Liver (tissue), 9 donors: ENCODE data around the gene RALGAPB. TPM values are rescaled to one million over a fixed set of nuclear protein-coding genes. Genes with fewer than 3 reads are reported as not detected.

ENCODE experiments used
- DNase-seq: peaks from one replicate; pipeline ENCODE4 v3.0.0-alpha.2; 2017; ENCODE audit warnings: low spot score
- H3K27ac ChIP-seq, 2 donors: one replicate each; pipeline ENCODE4 v1.7.0; 2013; ENCODE audit warnings: inconsistent platforms in 2 of 2, low read length in 2 of 2, control low read depth in 1 of 2, low read depth in 1 of 2, mild to moderate bottlenecking in 1 of 2
- H3K27me3 ChIP-seq, 4 donors: one replicate each; pipeline versions ENCODE4 v1.6.1 to v1.7.0; 2013; ENCODE audit warnings: low read length in 3 of 4, inconsistent platforms in 1 of 4, mild to moderate bottlenecking in 1 of 4, moderate library complexity in 1 of 4; ENCODE audit not compliant: control insufficient read depth in 4 of 4, insufficient read depth in 4 of 4
- H3K36me3 ChIP-seq, 4 donors: one replicate each; pipeline versions ENCODE4 v1.6.1 to v1.7.0; 2013; ENCODE audit warnings: low read length in 3 of 4, mild to moderate bottlenecking in 3 of 4, low read depth in 1 of 4, moderate library complexity in 1 of 4; ENCODE audit not compliant: control insufficient read depth in 4 of 4, insufficient read depth in 3 of 4
- H3K4me1 ChIP-seq, 4 donors: one replicate each; pipeline versions ENCODE4 v1.6.1 to v1.7.0; 2013; ENCODE audit warnings: low read length in 3 of 4, mild to moderate bottlenecking in 3 of 4, moderate library complexity in 1 of 4; ENCODE audit not compliant: control insufficient read depth in 4 of 4, insufficient read depth in 4 of 4
- H3K4me3 ChIP-seq, 3 donors: one replicate each; pipeline versions ENCODE4 v1.6.1 to v1.7.0; 2013; ENCODE audit warnings: low read length in 3 of 3, control low read depth in 1 of 3, low read depth in 1 of 3, mild to moderate bottlenecking in 1 of 3
- H3K9ac ChIP-seq, 2 donors: one replicate each; pipeline ENCODE4 v1.7.0; 2013; ENCODE audit warnings: low read length in 2 of 2, mild to moderate bottlenecking in 2 of 2, moderate library complexity in 2 of 2, control low read depth in 1 of 2, low read depth in 1 of 2
- H3K9me3 ChIP-seq, 4 donors: one replicate each; pipeline versions ENCODE4 v1.6.1 to v1.7.0; 2013; ENCODE audit warnings: low read length in 3 of 4; ENCODE audit not compliant: control insufficient read depth in 4 of 4
- EGR1 ChIP-seq, 2 donors: IDR thresholded peaks; 2 replicates each; pipeline ENCODE4 v1.6.1; 2016 to 2018; ENCODE audit warnings: antibody characterized with exemption in 2 of 2, low read depth in 2 of 2
- FOXA1 ChIP-seq: IDR thresholded peaks from 2 replicates; pipeline ENCODE4 v1.6.1; 2016; ENCODE audit warnings: antibody characterized with exemption
- FOXA2 ChIP-seq: IDR thresholded peaks from 2 replicates; pipeline ENCODE4 v1.6.1; 2016; ENCODE audit warnings: antibody characterized with exemption
- GABPA ChIP-seq, 2 donors: IDR thresholded peaks in 1 of 2; conservative IDR thresholded peaks in 1 of 2; 2 replicates each; pipeline ENCODE4 v1.6.1; 2016; ENCODE audit warnings: antibody characterized with exemption in 2 of 2, mild to moderate bottlenecking in 1 of 2, moderate library complexity in 1 of 2
- HNF4A ChIP-seq, 2 donors: conservative IDR thresholded peaks; 2 replicates each; pipeline ENCODE4 v1.6.1; 2016; ENCODE audit warnings: antibody characterized with exemption in 2 of 2, mild to moderate bottlenecking in 2 of 2
- HNF4G ChIP-seq: IDR thresholded peaks from 2 replicates; pipeline ENCODE4 v1.6.1; 2016; ENCODE audit warnings: antibody characterized with exemption
- JUND ChIP-seq, 2 donors: IDR thresholded peaks; 2 replicates each; pipeline ENCODE4 v1.6.1; 2016; ENCODE audit warnings: antibody characterized with exemption in 2 of 2
- NR2F2 ChIP-seq: IDR thresholded peaks from 2 replicates; pipeline ENCODE4 v1.6.1; 2016; ENCODE audit warnings: antibody characterized with exemption
- RAD21 ChIP-seq, 2 donors: IDR thresholded peaks; 2 replicates each; pipeline ENCODE4 v1.6.1; 2016; ENCODE audit warnings: antibody characterized with exemption in 2 of 2, mild to moderate bottlenecking in 2 of 2
- RXRA ChIP-seq, 2 donors: IDR thresholded peaks; 2 replicates each; pipeline ENCODE4 v1.6.1; 2017 to 2018; ENCODE audit warnings: antibody characterized with exemption in 2 of 2, mild to moderate bottlenecking in 1 of 2
- SP1 ChIP-seq: IDR thresholded peaks from 2 replicates; pipeline ENCODE4 v1.6.1; 2018; ENCODE audit warnings: antibody characterized with exemption, mild to moderate bottlenecking
- TAF1 ChIP-seq: conservative IDR thresholded peaks from 2 replicates; pipeline ENCODE4 v1.6.1; 2016; ENCODE audit warnings: antibody characterized with exemption, mild to moderate bottlenecking
- YY1 ChIP-seq: IDR thresholded peaks from 2 replicates; pipeline ENCODE4 v1.6.1; 2016; ENCODE audit warnings: antibody characterized with exemption, mild to moderate bottlenecking
- WGBS: extraction: QIAGEN DNeasy Blood & Tissue Kit; methylation state at CpG from one replicate; pipeline ENCODE4 v1.1.7; 2013; 5-methylcytosine and 5-hydroxymethylcytosine counted together
- polyA plus RNA-seq, 2 donors: library from polyadenylated mRNA; stranded (reverse) in 1 of 2; unstranded in 1 of 2; fragments of 200-250 nt in 1 of 2; fragments of >200 nt in 1 of 2; fragmentation: Nextera tagmentation in 1 of 2; extraction: Ambion mirVana in 1 of 2; gene quantifications; one replicate each; pipeline versions ENCODE4 v1.2.1 to v1.2.3, GENCODE V29; 2013 to 2015
- total RNA-seq, 2 donors: library from RNA; depleted of rRNA; stranded (reverse); fragments of >200 nt; gene quantifications; one replicate each; pipeline ENCODE4 v1.2.3, GENCODE V29; 2014
- TF ChIP-seq, protein P1 (sequence below): fragments of 150-350 bp; IDR thresholded peaks from 2 replicates; pipeline ENCODE4 v1.5.1; 2017; ENCODE audit warnings: improper control_type of control experiment, low read depth, low read length; ENCODE audit not compliant: missing input control
- TF ChIP-seq, protein P2 (sequence below): IDR thresholded peaks from 2 replicates; pipeline ENCODE4 v1.6.1; 2016; ENCODE audit warnings: antibody characterized with exemption
- TF ChIP-seq, protein P3 (sequence below): IDR thresholded peaks from 2 replicates; pipeline ENCODE4 v1.6.1; 2016; ENCODE audit warnings: antibody characterized with exemption
- TF ChIP-seq, protein P4 (sequence below): IDR thresholded peaks from 2 replicates; pipeline ENCODE4 v1.6.1; 2016; ENCODE audit warnings: antibody characterized with exemption, mild to moderate bottlenecking
- TF ChIP-seq, protein P5 (sequence below): IDR thresholded peaks from 2 replicates; pipeline ENCODE4 v1.6.1; 2016; ENCODE audit warnings: antibody characterized with exemption
- donor health status: healthy.
- donor health status: healthy.
- donor health status: healthy.
- donor health status: healthy.
- donor health status: healthy.

RALGAPB gene
- total and polyA plus RNA-seq, 4 donors = 4.3 to 19.7 (median 9.5) TPM

DNA sequence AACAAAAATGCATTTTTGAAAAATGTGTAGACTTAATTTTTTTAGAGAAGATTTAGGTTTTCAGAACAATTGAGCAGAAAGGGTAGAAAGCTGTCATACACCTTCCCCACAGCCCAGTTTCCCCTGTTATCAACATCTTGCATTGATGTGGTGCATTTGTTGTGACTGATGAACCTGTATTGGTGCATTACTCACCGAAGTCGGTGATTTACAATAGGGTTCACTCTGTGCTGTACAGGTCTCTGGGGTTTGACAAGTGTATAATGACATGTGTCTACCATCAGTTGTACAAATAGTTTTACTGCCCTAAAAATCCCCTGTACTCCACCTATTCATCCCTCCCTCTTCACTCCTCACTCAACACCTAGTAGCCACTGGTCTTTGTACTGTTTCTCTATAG, 84.5 kb downstream of the RALGAPB start:
- Histone ChIP-seq H3K9me3 (no peaks in the 10 kb centered on the region), H3K4me3 (no peak overlapping the region), H3K27ac (no peak overlapping the region), H3K9ac (no peak overlapping the region), H3K36me3 (peaks cover 14 to 60% (median 45%) of the 10 kb centered on the region in 4 donors), H3K4me1 (no peaks in the 10 kb centered on the region), H3K27me3 (no peaks in the 10 kb centered on the region)
- DNase-seq = no peak
- TF ChIP-seq HNF4A (conservative IDR thresholded peaks at IDR 0.05) (no peak), RXRA (IDR thresholded peaks at IDR 0.05) (no peak), FOXA1 (no peak), NR2F2 (no peak), RAD21 (IDR thresholded peaks at IDR 0.05) (no peak), SP1 (no peak), JUND (IDR thresholded peaks at IDR 0.05) (no peak), FOXA2 (no peak), GABPA (IDR thresholded peaks at IDR 0.05 in 1 of 2, conservative IDR thresholded peaks at IDR 0.05 in 1 of 2) (no peak), TAF1 (no peak), YY1 (no peak), HNF4G (no peak), EGR1 (IDR thresholded peaks at IDR 0.05; ENCODE audit: low read depth in 2 of 2) (no peak)
- TF ChIP-seq, protein P1, sequence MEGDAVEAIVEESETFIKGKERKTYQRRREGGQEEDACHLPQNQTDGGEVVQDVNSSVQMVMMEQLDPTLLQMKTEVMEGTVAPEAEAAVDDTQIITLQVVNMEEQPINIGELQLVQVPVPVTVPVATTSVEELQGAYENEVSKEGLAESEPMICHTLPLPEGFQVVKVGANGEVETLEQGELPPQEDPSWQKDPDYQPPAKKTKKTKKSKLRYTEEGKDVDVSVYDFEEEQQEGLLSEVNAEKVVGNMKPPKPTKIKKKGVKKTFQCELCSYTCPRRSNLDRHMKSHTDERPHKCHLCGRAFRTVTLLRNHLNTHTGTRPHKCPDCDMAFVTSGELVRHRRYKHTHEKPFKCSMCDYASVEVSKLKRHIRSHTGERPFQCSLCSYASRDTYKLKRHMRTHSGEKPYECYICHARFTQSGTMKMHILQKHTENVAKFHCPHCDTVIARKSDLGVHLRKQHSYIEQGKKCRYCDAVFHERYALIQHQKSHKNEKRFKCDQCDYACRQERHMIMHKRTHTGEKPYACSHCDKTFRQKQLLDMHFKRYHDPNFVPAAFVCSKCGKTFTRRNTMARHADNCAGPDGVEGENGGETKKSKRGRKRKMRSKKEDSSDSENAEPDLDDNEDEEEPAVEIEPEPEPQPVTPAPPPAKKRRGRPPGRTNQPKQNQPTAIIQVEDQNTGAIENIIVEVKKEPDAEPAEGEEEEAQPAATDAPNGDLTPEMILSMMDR = no peak
- TF ChIP-seq, protein P2, sequence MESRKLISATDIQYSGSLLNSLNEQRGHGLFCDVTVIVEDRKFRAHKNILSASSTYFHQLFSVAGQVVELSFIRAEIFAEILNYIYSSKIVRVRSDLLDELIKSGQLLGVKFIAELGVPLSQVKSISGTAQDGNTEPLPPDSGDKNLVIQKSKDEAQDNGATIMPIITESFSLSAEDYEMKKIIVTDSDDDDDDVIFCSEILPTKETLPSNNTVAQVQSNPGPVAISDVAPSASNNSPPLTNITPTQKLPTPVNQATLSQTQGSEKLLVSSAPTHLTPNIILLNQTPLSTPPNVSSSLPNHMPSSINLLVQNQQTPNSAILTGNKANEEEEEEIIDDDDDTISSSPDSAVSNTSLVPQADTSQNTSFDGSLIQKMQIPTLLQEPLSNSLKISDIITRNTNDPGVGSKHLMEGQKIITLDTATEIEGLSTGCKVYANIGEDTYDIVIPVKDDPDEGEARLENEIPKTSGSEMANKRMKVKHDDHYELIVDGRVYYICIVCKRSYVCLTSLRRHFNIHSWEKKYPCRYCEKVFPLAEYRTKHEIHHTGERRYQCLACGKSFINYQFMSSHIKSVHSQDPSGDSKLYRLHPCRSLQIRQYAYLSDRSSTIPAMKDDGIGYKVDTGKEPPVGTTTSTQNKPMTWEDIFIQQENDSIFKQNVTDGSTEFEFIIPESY = no peak
- TF ChIP-seq, protein P3, sequence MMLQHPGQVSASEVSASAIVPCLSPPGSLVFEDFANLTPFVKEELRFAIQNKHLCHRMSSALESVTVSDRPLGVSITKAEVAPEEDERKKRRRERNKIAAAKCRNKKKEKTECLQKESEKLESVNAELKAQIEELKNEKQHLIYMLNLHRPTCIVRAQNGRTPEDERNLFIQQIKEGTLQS = no peak
- TF ChIP-seq, protein P4, sequence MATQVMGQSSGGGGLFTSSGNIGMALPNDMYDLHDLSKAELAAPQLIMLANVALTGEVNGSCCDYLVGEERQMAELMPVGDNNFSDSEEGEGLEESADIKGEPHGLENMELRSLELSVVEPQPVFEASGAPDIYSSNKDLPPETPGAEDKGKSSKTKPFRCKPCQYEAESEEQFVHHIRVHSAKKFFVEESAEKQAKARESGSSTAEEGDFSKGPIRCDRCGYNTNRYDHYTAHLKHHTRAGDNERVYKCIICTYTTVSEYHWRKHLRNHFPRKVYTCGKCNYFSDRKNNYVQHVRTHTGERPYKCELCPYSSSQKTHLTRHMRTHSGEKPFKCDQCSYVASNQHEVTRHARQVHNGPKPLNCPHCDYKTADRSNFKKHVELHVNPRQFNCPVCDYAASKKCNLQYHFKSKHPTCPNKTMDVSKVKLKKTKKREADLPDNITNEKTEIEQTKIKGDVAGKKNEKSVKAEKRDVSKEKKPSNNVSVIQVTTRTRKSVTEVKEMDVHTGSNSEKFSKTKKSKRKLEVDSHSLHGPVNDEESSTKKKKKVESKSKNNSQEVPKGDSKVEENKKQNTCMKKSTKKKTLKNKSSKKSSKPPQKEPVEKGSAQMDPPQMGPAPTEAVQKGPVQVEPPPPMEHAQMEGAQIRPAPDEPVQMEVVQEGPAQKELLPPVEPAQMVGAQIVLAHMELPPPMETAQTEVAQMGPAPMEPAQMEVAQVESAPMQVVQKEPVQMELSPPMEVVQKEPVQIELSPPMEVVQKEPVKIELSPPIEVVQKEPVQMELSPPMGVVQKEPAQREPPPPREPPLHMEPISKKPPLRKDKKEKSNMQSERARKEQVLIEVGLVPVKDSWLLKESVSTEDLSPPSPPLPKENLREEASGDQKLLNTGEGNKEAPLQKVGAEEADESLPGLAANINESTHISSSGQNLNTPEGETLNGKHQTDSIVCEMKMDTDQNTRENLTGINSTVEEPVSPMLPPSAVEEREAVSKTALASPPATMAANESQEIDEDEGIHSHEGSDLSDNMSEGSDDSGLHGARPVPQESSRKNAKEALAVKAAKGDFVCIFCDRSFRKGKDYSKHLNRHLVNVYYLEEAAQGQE = no peak
- TF ChIP-seq, protein P5, sequence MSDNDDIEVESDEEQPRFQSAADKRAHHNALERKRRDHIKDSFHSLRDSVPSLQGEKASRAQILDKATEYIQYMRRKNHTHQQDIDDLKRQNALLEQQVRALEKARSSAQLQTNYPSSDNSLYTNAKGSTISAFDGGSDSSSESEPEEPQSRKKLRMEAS = no peak
- 98% methylated on average over 2 of the region's 2 CpGs for WGBS
